Cardiac muscle cell (in vitro differentiated cells and primary cell): ENCODE measurements around the gene SYNPO2. TPM values are rescaled to one million over a fixed set of nuclear protein-coding genes. Genes with fewer than 3 reads are reported as not detected.

Experiments
- DNase-seq, 2 donors: peaks; one replicate each; pipeline versions ENCODE4 v3.0.0 to v3.0.0-alpha.2; 2010 to 2017; ENCODE audit warnings: low read depth in 1 of 2, low spot score in 1 of 2
- H3K27ac ChIP-seq: fragments of 200-600 bp; sonication (generic); 2 replicates; pipeline ENCODE4 v1.5.1; 2016
- H3K27me3 ChIP-seq: fragments of 200-600 bp; sonication (generic); 2 replicates; pipeline ENCODE4 v1.6.0; 2016; ENCODE audit warnings: control low read depth
- H3K36me3 ChIP-seq: fragments of 200-600 bp; sonication (generic); 2 replicates; pipeline ENCODE4 v1.5.1; 2016; ENCODE audit warnings: control low read depth
- H3K4me1 ChIP-seq: fragments of 200-600 bp; sonication (generic); 2 replicates; pipeline ENCODE4 v1.8.1; 2017; ENCODE audit warnings: low read depth, mild to moderate bottlenecking, mixed run types
- H3K4me3 ChIP-seq: fragments of 200-600 bp; sonication (generic); 2 replicates; pipeline ENCODE4 v1.5.1; 2016; ENCODE audit warnings: mild to moderate bottlenecking
- H3K9me3 ChIP-seq: fragments of 200-600 bp; sonication (generic); 2 replicates; pipeline ENCODE4 v1.5.1; 2017; ENCODE audit warnings: low read depth, mild to moderate bottlenecking, control low read depth
- polyA plus RNA-seq: library from polyadenylated mRNA; unstranded; fragments of >200 nt; fragmentation: Nextera tagmentation; extraction: Ambion mirVana; gene quantifications from 2 replicates; pipeline ENCODE4 v1.2.1, GENCODE V29; 2016
- total RNA-seq: library from RNA; depleted of rRNA; stranded (reverse); fragments of >200 nt; gene quantifications from 2 replicates; pipeline ENCODE4 v1.2.3, GENCODE V29; 2016
- TF ChIP-seq, protein P1 (sequence below): IDR thresholded peaks from 2 replicates; pipeline ENCODE4 v1.5.1; 2012; ENCODE audit warnings: low read depth, mild to moderate bottlenecking, low read length

Gene SYNPO2
- total and polyA plus RNA-seq, 2 experiments from 2014 or later, result 14.7 to 35.6 TPM

DNA sequence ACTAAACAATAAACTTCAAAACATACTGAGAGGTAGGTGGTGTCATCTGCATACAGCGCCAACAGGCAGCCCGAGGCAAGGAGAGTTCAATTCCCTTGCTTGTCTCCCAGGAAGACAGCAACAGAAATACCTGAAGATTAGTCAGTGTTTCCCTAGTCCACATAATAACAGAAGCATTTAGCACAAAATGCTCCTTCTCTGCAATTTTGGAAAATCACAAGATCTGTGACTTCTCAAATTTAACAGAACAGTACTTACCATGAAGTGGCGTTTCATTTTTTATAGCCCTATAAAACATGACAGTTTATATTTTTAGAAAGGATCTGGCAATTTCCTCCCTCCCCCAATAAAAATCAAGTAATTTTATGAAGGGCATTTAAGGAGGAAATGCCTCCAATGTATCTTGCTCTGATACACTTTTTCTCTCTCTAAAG, 179.9 kb downstream of the SYNPO2 start:
- TF ChIP-seq, protein P1, sequence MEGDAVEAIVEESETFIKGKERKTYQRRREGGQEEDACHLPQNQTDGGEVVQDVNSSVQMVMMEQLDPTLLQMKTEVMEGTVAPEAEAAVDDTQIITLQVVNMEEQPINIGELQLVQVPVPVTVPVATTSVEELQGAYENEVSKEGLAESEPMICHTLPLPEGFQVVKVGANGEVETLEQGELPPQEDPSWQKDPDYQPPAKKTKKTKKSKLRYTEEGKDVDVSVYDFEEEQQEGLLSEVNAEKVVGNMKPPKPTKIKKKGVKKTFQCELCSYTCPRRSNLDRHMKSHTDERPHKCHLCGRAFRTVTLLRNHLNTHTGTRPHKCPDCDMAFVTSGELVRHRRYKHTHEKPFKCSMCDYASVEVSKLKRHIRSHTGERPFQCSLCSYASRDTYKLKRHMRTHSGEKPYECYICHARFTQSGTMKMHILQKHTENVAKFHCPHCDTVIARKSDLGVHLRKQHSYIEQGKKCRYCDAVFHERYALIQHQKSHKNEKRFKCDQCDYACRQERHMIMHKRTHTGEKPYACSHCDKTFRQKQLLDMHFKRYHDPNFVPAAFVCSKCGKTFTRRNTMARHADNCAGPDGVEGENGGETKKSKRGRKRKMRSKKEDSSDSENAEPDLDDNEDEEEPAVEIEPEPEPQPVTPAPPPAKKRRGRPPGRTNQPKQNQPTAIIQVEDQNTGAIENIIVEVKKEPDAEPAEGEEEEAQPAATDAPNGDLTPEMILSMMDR, result no peak
- no peak for DNase-seq
- H3K9me3 ChIP-seq, result no peaks in the 10 kb centered on the region
- H3K27ac ChIP-seq, result no peak overlapping the region
- H3K4me1 ChIP-seq, result peaks cover 6% of the 10 kb centered on the region
- no peaks in the 10 kb centered on the region for H3K27me3 ChIP-seq
- no peak overlapping the region for H3K4me3 ChIP-seq
- no peaks in the 10 kb centered on the region for H3K36me3 ChIP-seq

DNA sequence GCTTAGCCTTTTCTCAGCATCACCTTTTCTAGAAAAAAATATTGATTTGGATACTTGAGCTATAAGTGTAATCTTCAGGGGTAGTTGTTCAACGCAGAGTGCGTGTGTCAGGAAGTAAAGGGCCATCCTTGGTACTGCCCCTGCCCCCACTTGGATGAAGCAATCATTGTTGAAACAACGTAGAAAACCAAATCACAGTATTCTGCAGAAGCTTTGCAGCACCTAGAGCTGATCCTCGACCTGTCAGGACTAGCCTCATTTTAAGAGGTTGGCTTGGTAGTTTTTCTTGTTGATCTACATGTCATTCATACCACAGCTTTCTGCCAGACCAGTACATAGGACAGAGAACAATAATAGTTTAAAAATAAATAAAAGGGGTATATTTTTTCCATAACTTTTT, 181.6 kb downstream of the SYNPO2 start:
- H3K27ac ChIP-seq, result no peak overlapping the region
- TF ChIP-seq, protein P1, result no peak
- H3K4me3 ChIP-seq, result no peak overlapping the region
- peaks cover 6% of the 10 kb centered on the region for H3K4me1 ChIP-seq
- no peaks in the 10 kb centered on the region for H3K27me3 ChIP-seq
- no peaks in the 10 kb centered on the region for H3K36me3 ChIP-seq
- DNase-seq, result no peak
- no peaks in the 10 kb centered on the region for H3K9me3 ChIP-seq

DNA sequence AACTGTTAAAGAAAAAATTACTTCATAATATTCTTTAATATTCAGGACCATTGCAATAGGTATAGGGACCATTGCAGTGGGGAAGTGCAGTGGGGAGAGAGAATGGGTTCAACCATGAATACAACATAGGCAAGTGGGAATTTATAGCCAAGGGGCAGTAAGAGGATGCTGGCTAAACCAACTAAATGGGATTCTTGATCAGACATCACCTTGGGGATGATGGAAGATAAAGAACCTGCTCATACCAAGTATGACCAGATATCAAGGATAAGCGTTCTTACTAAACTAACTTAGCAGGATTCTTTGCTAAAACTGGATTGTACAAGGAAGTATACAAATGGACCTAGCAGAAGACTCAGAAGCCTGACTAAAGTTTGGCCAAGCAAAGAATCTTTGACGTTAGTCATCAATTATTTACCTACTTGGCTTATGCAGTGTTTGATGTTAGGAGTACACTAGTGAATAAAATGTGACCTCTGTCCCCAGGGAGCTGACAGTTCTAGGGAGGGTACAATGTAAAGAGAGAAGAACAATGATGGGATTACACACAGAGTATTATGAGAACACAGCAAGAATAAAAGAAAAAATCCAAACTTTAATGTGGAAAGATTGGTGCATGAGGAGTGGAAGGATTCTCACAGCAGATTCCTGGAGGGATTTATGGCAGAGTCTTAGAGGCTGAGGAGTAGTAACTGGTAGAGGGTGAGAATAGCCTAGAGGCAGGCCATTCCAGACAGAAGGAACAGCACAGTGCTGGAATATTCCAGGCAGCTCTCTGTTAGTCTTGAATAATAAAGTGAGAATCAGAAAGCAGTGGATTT, 192.3 kb downstream of the SYNPO2 start:
- DNase-seq, result no peak
- H3K4me3 ChIP-seq, result no peak overlapping the region
- H3K36me3 ChIP-seq, result no peaks in the 10 kb centered on the region
- H3K9me3 ChIP-seq, result no peaks in the 10 kb centered on the region
- peak overlapping the region; percentile 8 for H3K27ac ChIP-seq
- TF ChIP-seq, protein P1, result no peak
- H3K27me3 ChIP-seq, result no peaks in the 10 kb centered on the region
- H3K4me1 ChIP-seq, result peaks cover 5% of the 10 kb centered on the region

DNA sequence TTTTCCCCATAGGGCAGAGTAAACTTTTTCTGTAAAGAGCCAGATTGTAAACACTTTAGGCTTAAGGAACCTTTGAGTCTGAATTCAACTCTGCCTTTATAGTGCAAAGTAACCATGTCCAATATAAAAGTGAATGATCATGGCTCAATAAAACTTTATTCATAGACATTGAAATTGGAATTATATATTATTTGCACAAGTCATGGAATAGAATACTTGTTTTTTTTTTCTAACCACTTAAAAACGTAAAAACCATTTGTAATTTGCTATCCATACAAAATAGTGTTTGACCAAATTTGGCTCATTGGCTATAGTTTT, 192.8 kb downstream of the SYNPO2 start:
- no peak overlapping the region for H3K4me3 ChIP-seq
- DNase-seq, result no peak
- peak overlapping the region; percentile 8 for H3K27ac ChIP-seq
- H3K9me3 ChIP-seq, result no peaks in the 10 kb centered on the region
- no peaks in the 10 kb centered on the region for H3K36me3 ChIP-seq
- H3K4me1 ChIP-seq, result peaks cover 5% of the 10 kb centered on the region
- TF ChIP-seq, protein P1, result no peak
- no peaks in the 10 kb centered on the region for H3K27me3 ChIP-seq

DNA sequence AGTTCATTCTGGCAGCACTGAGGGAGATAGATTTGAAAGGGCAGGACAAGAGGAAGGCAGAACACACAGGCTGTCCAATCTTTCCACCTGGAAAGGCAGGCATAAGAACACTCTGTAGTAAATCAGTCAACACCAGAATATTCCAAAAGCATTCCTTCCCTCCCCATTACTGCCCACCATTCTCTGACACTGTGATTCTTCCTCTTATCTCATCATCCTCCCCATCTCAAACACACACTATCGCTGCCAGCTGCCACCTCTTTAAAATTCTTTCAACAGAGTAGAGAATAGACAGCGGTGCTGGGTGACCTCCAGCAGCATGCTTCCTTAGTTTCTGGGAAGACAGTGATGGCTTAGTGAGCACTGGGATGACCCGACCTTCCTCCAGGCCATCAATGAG, 193.3 kb downstream of the SYNPO2 start:
- peak in 1 of 2 donors; percentile 31 for DNase-seq
- TF ChIP-seq, protein P1, result no peak
- H3K27ac ChIP-seq, result peak overlapping the region; percentile 8
- H3K4me3 ChIP-seq, result no peak overlapping the region
- no peaks in the 10 kb centered on the region for H3K36me3 ChIP-seq
- no peaks in the 10 kb centered on the region for H3K9me3 ChIP-seq
- H3K4me1 ChIP-seq, result peaks cover 5% of the 10 kb centered on the region
- no peaks in the 10 kb centered on the region for H3K27me3 ChIP-seq
